Smooth muscle cell (in vitro differentiated cells): ENCODE data around the gene PSAPL1. TPM values are rescaled to one million over a fixed set of nuclear protein-coding genes. Genes with fewer than 3 reads are reported as not detected.

Source experiments
- DNase-seq: peaks from one replicate; lab custom pipeline; 2025; ENCODE audit not compliant: unreplicated experiment; lab: John Stamatoyannopoulos, UW
- H2AFZ ChIP-seq: fragments of 200-600 bp; sonication (generic); 2 replicates; pipeline ENCODE4 v1.6.0; 2016; ENCODE audit warnings: antibody characterized with exemption, low read depth, mild to moderate bottlenecking
- H3F3A ChIP-seq: fragments of 200-600 bp; sonication (generic); 2 replicates; pipeline ENCODE4 v1.6.0; 2017; ENCODE audit warnings: antibody characterized with exemption, low read depth
- H3K27ac ChIP-seq: fragments of 200-600 bp; sonication (generic); 2 replicates; pipeline ENCODE4 v1.5.1; 2016; ENCODE audit warnings: low read depth, mild to moderate bottlenecking
- H3K27me3 ChIP-seq: fragments of 200-600 bp; sonication (generic); 2 replicates; pipeline ENCODE4 v1.6.1; 2016; ENCODE audit warnings: low read depth, mild to moderate bottlenecking
- H3K36me3 ChIP-seq: fragments of 200-600 bp; sonication (generic); 2 replicates; pipeline ENCODE4 v1.5.1; 2016; ENCODE audit warnings: low read depth
- H3K4me1 ChIP-seq: fragments of 200-600 bp; sonication (generic); 2 replicates; pipeline ENCODE4 v1.5.1; 2016; ENCODE audit warnings: low read depth
- H3K4me2 ChIP-seq: fragments of 200-600 bp; sonication (generic); 2 replicates; pipeline ENCODE4 v1.6.0; 2016; ENCODE audit warnings: mild to moderate bottlenecking
- H3K4me3 ChIP-seq: fragments of 200-600 bp; sonication (generic); 2 replicates; pipeline ENCODE4 v1.5.1; 2016; ENCODE audit warnings: mild to moderate bottlenecking
- H3K79me2 ChIP-seq: fragments of 200-600 bp; sonication (generic); 2 replicates; pipeline ENCODE4 v1.6.0; 2016; ENCODE audit warnings: low read depth, mild to moderate bottlenecking
- H3K9ac ChIP-seq: fragments of 200-600 bp; sonication (generic); 2 replicates; pipeline ENCODE4 v1.6.0; 2016; ENCODE audit warnings: low read depth
- H3K9me3 ChIP-seq: fragments of 200-600 bp; sonication (generic); replicated peaks from 2 replicates; pipeline ENCODE4 v1.5.1; 2016; ENCODE audit warnings: low read depth
- H4K20me1 ChIP-seq: fragments of 200-600 bp; sonication (generic); 2 replicates; pipeline ENCODE4 v1.6.0; 2016; ENCODE audit warnings: low read depth
- WGBS: methylation state at CpG from one replicate; pipeline ENCODE4 v1.1.7; 2016; ENCODE audit warnings: low lambda C conversion rate; 5-methylcytosine and 5-hydroxymethylcytosine counted together
- polyA plus RNA-seq: library from polyadenylated mRNA; unstranded; fragments of >200 nt; fragmentation: Nextera tagmentation; extraction: Ambion mirVana; gene quantifications from 2 replicates; pipeline ENCODE4 v1.2.1, GENCODE V29; 2016
- total RNA-seq: library from RNA; depleted of rRNA; stranded (reverse); fragments of >200 nt; gene quantifications from 2 replicates; pipeline ENCODE4 v1.2.3, GENCODE V29; 2014
- TF ChIP-seq, protein P1 (sequence below): fragments of 200-600 bp; sonication (generic); IDR thresholded peaks from 2 replicates; pipeline ENCODE4 v1.5.1; 2017; ENCODE audit warnings: borderline replicate concordance, mild to moderate bottlenecking, antibody characterized with exemption; ENCODE audit not compliant: insufficient read depth, poor library complexity, severe bottlenecking

The PSAPL1 gene
- total and polyA plus RNA-seq, 2 experiments from 2014 or later = not detected

DNA sequence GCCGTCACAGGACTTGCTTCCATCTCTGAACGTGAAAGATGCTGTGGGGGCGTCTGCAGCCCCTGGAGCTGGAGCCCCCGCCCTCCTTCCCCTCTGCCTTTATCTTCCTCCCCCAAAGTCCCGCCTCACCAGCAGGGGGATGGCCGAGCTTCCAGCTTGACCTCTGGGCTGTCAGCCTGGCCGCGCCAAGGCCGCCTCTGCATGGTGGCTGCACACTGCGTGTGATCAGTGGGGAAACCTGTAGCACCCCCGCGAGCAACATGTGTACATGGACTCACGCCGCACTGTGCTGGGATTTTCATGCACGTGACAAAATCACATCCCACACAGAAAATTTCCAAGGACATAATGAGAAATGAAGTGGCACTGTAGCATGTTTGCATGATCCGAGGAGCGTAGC lies 26.5 kb upstream of the PSAPL1 start:
- Histone ChIP-seq H3K4me2 (no peak overlapping the region), H3K27ac (no peak overlapping the region), H3K9ac (no peak overlapping the region), H3K36me3 (no peaks in the 10 kb centered on the region), H3K4me3 (no peak overlapping the region), H3K9me3 (no peaks in the 10 kb centered on the region), H3K4me1 (no peaks in the 10 kb centered on the region), H3K79me2 (no peaks in the 10 kb centered on the region), H3K27me3 (no peaks in the 10 kb centered on the region), H4K20me1 (no peaks in the 10 kb centered on the region), H2AFZ (no peak overlapping the region), H3F3A (no peaks in the 10 kb centered on the region)
- WGBS = 72% methylated on average over 14 of the region's 17 CpGs
- no peak for DNase-seq
- TF ChIP-seq, protein P1, sequence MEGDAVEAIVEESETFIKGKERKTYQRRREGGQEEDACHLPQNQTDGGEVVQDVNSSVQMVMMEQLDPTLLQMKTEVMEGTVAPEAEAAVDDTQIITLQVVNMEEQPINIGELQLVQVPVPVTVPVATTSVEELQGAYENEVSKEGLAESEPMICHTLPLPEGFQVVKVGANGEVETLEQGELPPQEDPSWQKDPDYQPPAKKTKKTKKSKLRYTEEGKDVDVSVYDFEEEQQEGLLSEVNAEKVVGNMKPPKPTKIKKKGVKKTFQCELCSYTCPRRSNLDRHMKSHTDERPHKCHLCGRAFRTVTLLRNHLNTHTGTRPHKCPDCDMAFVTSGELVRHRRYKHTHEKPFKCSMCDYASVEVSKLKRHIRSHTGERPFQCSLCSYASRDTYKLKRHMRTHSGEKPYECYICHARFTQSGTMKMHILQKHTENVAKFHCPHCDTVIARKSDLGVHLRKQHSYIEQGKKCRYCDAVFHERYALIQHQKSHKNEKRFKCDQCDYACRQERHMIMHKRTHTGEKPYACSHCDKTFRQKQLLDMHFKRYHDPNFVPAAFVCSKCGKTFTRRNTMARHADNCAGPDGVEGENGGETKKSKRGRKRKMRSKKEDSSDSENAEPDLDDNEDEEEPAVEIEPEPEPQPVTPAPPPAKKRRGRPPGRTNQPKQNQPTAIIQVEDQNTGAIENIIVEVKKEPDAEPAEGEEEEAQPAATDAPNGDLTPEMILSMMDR = no peak

DNA sequence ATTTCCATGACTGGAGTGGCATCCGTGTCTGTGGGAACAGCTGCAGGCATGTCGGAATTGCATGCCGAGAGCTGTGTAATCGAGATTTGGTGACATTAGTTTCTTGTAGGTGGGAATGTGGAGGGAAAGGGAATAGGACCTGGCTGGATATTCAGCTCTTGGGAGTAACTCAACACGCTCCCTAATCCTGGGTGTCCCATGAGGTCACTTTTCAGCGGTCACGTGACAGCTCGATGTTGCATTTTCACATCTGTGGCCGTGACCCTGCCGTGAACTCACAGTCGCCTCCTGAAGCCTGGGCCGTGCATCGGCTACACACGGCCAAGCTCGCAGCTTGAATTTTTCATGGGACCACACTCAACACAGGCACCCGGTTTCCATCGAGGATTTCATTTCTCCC lies 25.8 kb upstream of the PSAPL1 start:
- Histone ChIP-seq H3K27ac (no peak overlapping the region), H3K79me2 (no peaks in the 10 kb centered on the region), H3K27me3 (no peaks in the 10 kb centered on the region), H3K4me3 (no peak overlapping the region), H4K20me1 (no peaks in the 10 kb centered on the region), H3K4me2 (no peak overlapping the region), H3F3A (no peaks in the 10 kb centered on the region), H3K36me3 (no peaks in the 10 kb centered on the region), H3K9ac (no peak overlapping the region), H2AFZ (no peak overlapping the region), H3K9me3 (no peaks in the 10 kb centered on the region), H3K4me1 (no peaks in the 10 kb centered on the region)
- TF ChIP-seq, protein P1 = no peak
- 90% methylated on average over 17 of the region's 17 CpGs for WGBS
- DNase-seq = no peak

DNA sequence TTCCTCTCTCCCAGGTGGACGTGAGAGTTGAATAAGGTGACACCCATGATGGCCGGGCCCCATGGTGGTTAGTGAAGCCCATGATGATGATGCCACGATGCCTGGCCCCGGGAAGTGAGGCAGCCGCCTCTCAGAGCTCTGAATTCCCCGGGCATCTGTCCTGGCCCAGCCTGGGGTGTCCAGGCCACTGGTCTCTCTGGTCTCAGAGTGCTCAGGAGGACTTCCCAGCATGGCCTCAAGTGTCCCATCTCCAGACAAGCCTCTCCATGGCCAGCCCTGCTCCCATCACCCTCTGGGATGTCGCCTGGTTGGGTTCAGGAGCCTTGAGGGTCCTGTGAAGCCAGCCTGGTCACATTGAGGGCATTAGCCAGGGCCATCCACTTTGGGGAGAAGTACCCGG lies 24.7 kb upstream of the PSAPL1 start:
- Histone ChIP-seq H3K4me2 (no peak overlapping the region), H3F3A (no peaks in the 10 kb centered on the region), H3K9ac (no peak overlapping the region), H3K4me3 (no peak overlapping the region), H2AFZ (no peak overlapping the region), H3K27me3 (no peaks in the 10 kb centered on the region), H3K27ac (no peak overlapping the region), H3K36me3 (no peaks in the 10 kb centered on the region), H3K4me1 (no peaks in the 10 kb centered on the region), H3K79me2 (no peaks in the 10 kb centered on the region), H4K20me1 (no peaks in the 10 kb centered on the region), H3K9me3 (no peaks in the 10 kb centered on the region)
- WGBS = 89% methylated on average over 8 of the region's 8 CpGs
- TF ChIP-seq, protein P1 = no peak
- no peak for DNase-seq

DNA sequence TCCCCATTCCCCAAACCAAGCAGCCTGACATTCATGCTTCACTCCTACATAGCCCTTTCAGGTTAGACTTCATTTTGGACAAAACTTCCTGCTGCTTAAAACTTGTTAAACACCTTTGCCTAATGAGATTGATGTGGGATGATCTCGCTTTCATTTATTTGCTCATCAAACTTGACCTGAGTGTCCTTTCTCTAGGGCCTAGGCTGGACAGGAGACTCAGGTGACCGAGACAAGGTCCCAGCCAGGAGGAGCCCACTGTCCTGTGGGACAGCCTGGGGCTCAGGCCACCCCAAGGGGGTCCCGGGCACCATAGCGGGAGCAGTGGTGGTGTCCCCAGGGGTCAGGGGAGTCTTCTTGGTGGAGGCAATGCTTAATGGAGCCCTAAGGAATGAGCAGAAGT lies 23.7 kb upstream of the PSAPL1 start:
- no peaks in the 10 kb centered on the region for H3K9me3 ChIP-seq
- H3K36me3 ChIP-seq = no peaks in the 10 kb centered on the region
- H3K4me1 ChIP-seq = no peaks in the 10 kb centered on the region
- H3K9ac ChIP-seq = no peak overlapping the region
- H2AFZ ChIP-seq = no peak overlapping the region
- no peak overlapping the region for H3K27ac ChIP-seq
- H3K79me2 ChIP-seq = no peaks in the 10 kb centered on the region
- H3F3A ChIP-seq = no peaks in the 10 kb centered on the region
- no peak overlapping the region for H3K4me2 ChIP-seq
- H4K20me1 ChIP-seq = no peaks in the 10 kb centered on the region
- DNase-seq = no peak
- H3K27me3 ChIP-seq = no peaks in the 10 kb centered on the region
- no peak overlapping the region for H3K4me3 ChIP-seq
- TF ChIP-seq, protein P1 = no peak
- WGBS = 93% methylated on average over 4 of the region's 4 CpGs
